HepG2 (cell line): ENCODE measurements around the gene NID2. TPM values are rescaled to one million over a fixed set of nuclear protein-coding genes. Genes with fewer than 3 reads are reported as not detected.

Experiments used
- ATAC-seq: fragments of 200-7000 bp; cut with Tn5 transposase; 3 replicates; pipeline ENCODE4 v1.9.1; 2020; ENCODE audit warnings: mild to moderate bottlenecking, moderate library complexity
- BruUV-seq: library from RNA; stranded (reverse); fragments of 400-500 nt; replicated peaks from 2 replicates; lab custom pipeline; 2021; lab: Mats Ljungman, UMichigan
- CTCF ChIA-PET: fragments of 300-600 bp; formaldehyde crosslinking; extraction: SDS; loops from one replicate; lab custom pipeline; 2021; ENCODE audit warnings: low total read pairs, inconsistent platforms, low intra/inter-chr PET ratio; lab: Yijun Ruan, JAX
- POLR2A ChIA-PET: fragments of 350-600 bp; sonication (Branson Sonifier 250); formaldehyde crosslinking; loops from one replicate; lab custom pipeline; 2020; ENCODE audit warnings: antibody characterized with exemption, inconsistent platforms; lab: Yijun Ruan, JAX
- DNase-seq: peaks from one replicate; pipeline ENCODE4 v3.0.0-alpha.2; 2015; ENCODE audit warnings: low spot score
- FAIRE-seq: peaks from 3 replicates; lab custom pipeline; 2011; peaks lifted over from hg19 to GRCh38; lab: Jason Lieb, UNC
- H2AFZ ChIP-seq: one replicate; pipeline ENCODE4 v1.6.1; 2011; ENCODE audit warnings: low read length, inconsistent platforms
- H3K27ac ChIP-seq: fragments of 300-600 bp; 3 replicates; pipeline ENCODE4 v1.8.0; 2011; ENCODE audit warnings: mixed run types, mild to moderate bottlenecking, mixed read lengths, low read length, inconsistent platforms; ENCODE audit not compliant: insufficient read depth; ENCODE audit errors: extremely low read length
- H3K27me3 ChIP-seq, 2 experiments: fragments of 200-600 bp in 1 of 2; 2 replicates in 1 of 2; 3 replicates in 1 of 2; pipeline versions ENCODE4 v1.6.0 to v1.8.0; 2011; ENCODE audit warnings: low read length in 2 of 2, mild to moderate bottlenecking in 2 of 2, moderate library complexity in 2 of 2, inconsistent platforms in 1 of 2; ENCODE audit not compliant: insufficient read depth in 2 of 2, control insufficient read depth in 1 of 2
- H3K36me3 ChIP-seq, 2 experiments: fragments of 200-600 bp in 1 of 2; replicated peaks in 1 of 2; 2 replicates in 1 of 2; 3 replicates in 1 of 2; pipeline versions ENCODE4 v1.5.1 to v1.8.0; 2011; ENCODE audit warnings: low read length in 2 of 2, inconsistent platforms in 1 of 2; ENCODE audit not compliant: insufficient read depth in 2 of 2, control insufficient read depth in 1 of 2
- H3K4me1 ChIP-seq: 2 replicates; pipeline ENCODE4 v1.5.1; 2012; ENCODE audit warnings: low read length, inconsistent platforms; ENCODE audit not compliant: insufficient read depth
- H3K4me2 ChIP-seq: 2 replicates; pipeline ENCODE4 v1.6.0; 2011; ENCODE audit warnings: low read depth, low read length, inconsistent platforms
- H3K4me3 ChIP-seq, 3 experiments: fragments of 200-600 bp in 1 of 3; sonication (generic), shearing (Covaris generic) in 1 of 3; replicated peaks in 1 of 3; 2 replicates each; pipeline ENCODE4 v1.5.1; 2011 to 2016; ENCODE audit warnings: low read length in 3 of 3, inconsistent platforms in 2 of 3, low read depth in 2 of 3, mild to moderate bottlenecking in 2 of 3, control low read depth in 1 of 3, mixed read lengths in 1 of 3; ENCODE audit not compliant: insufficient read depth in 1 of 3
- H3K79me2 ChIP-seq: one replicate; pipeline ENCODE4 v1.6.1; 2011; ENCODE audit warnings: low read length, inconsistent platforms; ENCODE audit not compliant: insufficient read depth
- H3K9ac ChIP-seq: 2 replicates; pipeline ENCODE4 v1.6.0; 2011; ENCODE audit warnings: mild to moderate bottlenecking, low read depth, low read length, inconsistent platforms; ENCODE audit not compliant: insufficient read depth
- H3K9me3 ChIP-seq: 2 replicates; pipeline ENCODE4 v1.5.1; 2012; ENCODE audit warnings: mild to moderate bottlenecking, low read length
- H4K20me1 ChIP-seq: 2 replicates; pipeline ENCODE4 v1.6.0; 2011; ENCODE audit warnings: inconsistent platforms, mild to moderate bottlenecking, low read length, moderate library complexity; ENCODE audit not compliant: insufficient read depth
- ARNT2 ChIP-seq: sonication (generic); formaldehyde crosslinking; IDR thresholded peaks from 2 replicates; pipeline ENCODE4 v1.8.0; 2022; ENCODE audit warnings: mild to moderate bottlenecking, low read depth, missing genetic modification reagents, moderate library complexity
- CHCHD3 ChIP-seq: sonication (generic); formaldehyde crosslinking; IDR thresholded peaks from 2 replicates; pipeline ENCODE4 v1.8.0; 2022; ENCODE audit warnings: mild to moderate bottlenecking, missing genetic modification reagents, moderate library complexity
- E2F2 ChIP-seq: sonication (generic); formaldehyde crosslinking; IDR thresholded peaks from 2 replicates; pipeline ENCODE4 v1.4.0; 2020; ENCODE audit warnings: missing genetic modification reagents, borderline replicate concordance
- HOXA3 ChIP-seq: sonication (generic); formaldehyde crosslinking; IDR thresholded peaks from 2 replicates; pipeline ENCODE4 v1.5.0; 2020; ENCODE audit warnings: missing genetic modification reagents
- LBX2 ChIP-seq: sonication (generic); formaldehyde crosslinking; IDR thresholded peaks from 2 replicates; pipeline ENCODE4 v1.5.0; 2020; ENCODE audit warnings: missing genetic modification reagents, mild to moderate bottlenecking, borderline replicate concordance
- NFATC3 ChIP-seq: sonication (generic); formaldehyde crosslinking; IDR thresholded peaks from 2 replicates; pipeline ENCODE4 v1.5.1; 2020; ENCODE audit warnings: mild to moderate bottlenecking, missing genetic modification reagents
- NPAS2 ChIP-seq: sonication (generic); formaldehyde crosslinking; IDR thresholded peaks from 2 replicates; pipeline ENCODE4 v1.8.0; 2022; ENCODE audit warnings: mild to moderate bottlenecking, missing genetic modification reagents, borderline replicate concordance
- PLRG1 ChIP-seq: fragments of 450-650 bp; conservative IDR thresholded peaks from 2 replicates; pipeline ENCODE4 v1.6.1; 2016
- PREB ChIP-seq: sonication (generic); formaldehyde crosslinking; IDR thresholded peaks from 2 replicates; pipeline ENCODE4 v1.4.0; 2020; ENCODE audit warnings: missing genetic modification reagents
- SNRNP70 ChIP-seq: fragments of 200-400 bp; formaldehyde crosslinking; IDR thresholded peaks from 2 replicates; pipeline ENCODE4 v1.6.1; 2017; ENCODE audit warnings: mild to moderate bottlenecking, low read depth, low read length, moderate library complexity
- SRF ChIP-seq: IDR thresholded peaks from 2 replicates; pipeline ENCODE4 v1.6.1; 2011; ENCODE audit warnings: mild to moderate bottlenecking, low read depth, low read length, moderate library complexity
- SRSF1 ChIP-seq: fragments of 200-400 bp; formaldehyde crosslinking; optimal IDR thresholded peaks from 2 replicates; pipeline ENCODE3; 2017; ENCODE audit warnings: mild to moderate bottlenecking, low read depth, low read length, moderate library complexity
- ZNF12 ChIP-seq: sonication (generic); formaldehyde crosslinking; IDR thresholded peaks from 2 replicates; pipeline ENCODE4 v1.5.0; 2020; ENCODE audit warnings: missing genetic modification reagents
- ZNF230 ChIP-seq: sonication (generic); formaldehyde crosslinking; IDR thresholded peaks from 2 replicates; pipeline ENCODE4 v1.4.0; 2020; ENCODE audit warnings: mild to moderate bottlenecking, missing genetic modification reagents
- ZNF460 ChIP-seq: sonication (generic); formaldehyde crosslinking; IDR thresholded peaks from 2 replicates; pipeline ENCODE4 v1.5.1; 2020; ENCODE audit warnings: missing genetic modification reagents, mild to moderate bottlenecking, borderline replicate concordance
- ZNF549 ChIP-seq: sonication (generic); formaldehyde crosslinking; IDR thresholded peaks from 2 replicates; pipeline ENCODE4 v1.5.0; 2020; ENCODE audit warnings: missing genetic modification reagents
- ZNF552 ChIP-seq: sonication (generic); formaldehyde crosslinking; IDR thresholded peaks from 2 replicates; pipeline ENCODE4 v1.9.0; 2022; ENCODE audit warnings: missing genetic modification reagents, mild to moderate bottlenecking, borderline replicate concordance
- ZNF772 ChIP-seq: sonication (generic); formaldehyde crosslinking; IDR thresholded peaks from 2 replicates; pipeline ENCODE4 v1.5.0; 2020; ENCODE audit warnings: mild to moderate bottlenecking, missing genetic modification reagents
- ZNF792 ChIP-seq: IDR thresholded peaks from 2 replicates; pipeline ENCODE4 v1.6.1; 2016
- WGBS: methylation state at CpG from one replicate; pipeline ENCODE4 v1.1.6; 2017; ENCODE audit warnings: low lambda C conversion rate; 5-methylcytosine and 5-hydroxymethylcytosine counted together
- in situ Hi-C: cut with HindIII; loops from 2 replicates; pipeline ENCODE4 v1.10.0; 2017; ENCODE audit warnings: low pct_unique_long_range_greater_than_20kb; ENCODE audit not compliant: extremely low pct_ligation_motif_present
- intact Hi-C: fragments of 100-400 bp; cut with micrococcal nuclease; formaldehyde crosslinking; loops from one replicate; pipeline ENCODE4 v1.10.0; 2022; ENCODE audit not compliant: unreplicated experiment
- polyA plus RNA-seq, 8 experiments: library from polyadenylated mRNA; depleted of rRNA in 3 of 8; stranded (reverse) in 7 of 8; unstranded in 1 of 8; fragments of >200 nt; fragmentation: Illumina TruSeq in 4 of 8; extraction: Trizol in 4 of 8; gene quantifications; 2 replicates each; pipeline versions ENCODE4 v1.2.1 to v1.2.3, GENCODE V29; 2011 to 2016; ENCODE audit warnings: low read depth in 4 of 8, missing spikeins in 1 of 8, mixed read lengths in 1 of 8; ENCODE audit not compliant: insufficient read depth in 1 of 8
- total RNA-seq, 5 experiments: library from RNA; depleted of rRNA; stranded (reverse); fragments of >200 nt; fragmentation: Illumina TruSeq; extraction: Trizol; gene quantifications; 2 replicates each; pipeline ENCODE4 v1.2.3, GENCODE V29; 2016; ENCODE audit warnings: low read depth in 1 of 5

The NID2 gene
- total and polyA plus RNA-seq, 2 of the 13 experiments (the other 11 are each of a cell fraction or from before 2014, with no cell fraction given): 0.11 TPM; not detected in 1

GRCh38 chr14:52048116-52048515 is 20.7 kb downstream of the NID2 start:
- ATAC-seq (no peak), FAIRE-seq (no peak), DNase-seq (no peak)
- no peaks in the 10 kb centered on the region for H4K20me1 ChIP-seq
- ChIA-PET POLR2A (no interaction called here), CTCF (no interaction called here)
- H3K27me3 ChIP-seq: peaks cover 0 to 20% of the 10 kb centered on the region in 2 experiments; a peak in 3 of 5 replicates
- intact Hi-C loops: no loop called here
- BruUV-seq: no TSS peak
- no peaks in the 10 kb centered on the region for H3K79me2 ChIP-seq
- in situ Hi-C loops: no loop called here
- TF ChIP-seq PLRG1 (no peak), NFATC3 (CRISPR knock-in tag) (no peak), E2F2 (no peak), ZNF230 (no peak)
- no peaks in the 10 kb centered on the region for H3K36me3 ChIP-seq
- peaks cover 13% of the 10 kb centered on the region for H3K4me1 ChIP-seq
- no peak overlapping the region for H3K27ac ChIP-seq
- H3K4me3 ChIP-seq: no peak overlapping the region
- no peak overlapping the region for H3K4me2 ChIP-seq
- WGBS: 35% methylated on average over 8 of the region's 10 CpGs
- H3K9me3 ChIP-seq: no peaks in the 10 kb centered on the region
- no peak overlapping the region for H3K9ac ChIP-seq
- H2AFZ ChIP-seq: no peak overlapping the region

GRCh38 chr14:52046376-52046917 is 22.4 kb downstream of the NID2 start:
- POLR2A ChIA-PET: no interaction called here
- no peaks in the 10 kb centered on the region for H3K79me2 ChIP-seq
- H4K20me1 ChIP-seq: no peaks in the 10 kb centered on the region
- no peak for FAIRE-seq
- DNase-seq: no peak
- peaks cover 2 to 27% of the 10 kb centered on the region in 2 experiments; a peak in 3 of 5 replicates for H3K27me3 ChIP-seq
- CTCF ChIA-PET: no interaction called here
- H3K36me3 ChIP-seq: no peaks in the 10 kb centered on the region
- peaks cover 13% of the 10 kb centered on the region for H3K4me1 ChIP-seq
- TF ChIP-seq NPAS2 (CRISPR knock-in tag) (no peak), ZNF549 (CRISPR knock-in tag) (no peak), SRF (no peak), ZNF460 (CRISPR knock-in tag) (no peak), ZNF792 (CRISPR knock-in tag) (no peak), LBX2 (CRISPR knock-in tag) (no peak), ZNF772 (no peak), ZNF552 (CRISPR knock-in tag) (no peak), ARNT2 (CRISPR knock-in tag) (no peak), ZNF12 (CRISPR knock-in tag) (no peak), PREB (CRISPR knock-in tag) (no peak), HOXA3 (CRISPR knock-in tag) (no peak), CHCHD3 (CRISPR knock-in tag) (no peak), SRSF1 (no peak), SNRNP70 (no peak)
- H3K9ac ChIP-seq: no peak overlapping the region
- intact Hi-C loops: no loop called here
- no peak for ATAC-seq
- WGBS: 49% methylated on average over 2 of the region's 2 CpGs
- BruUV-seq: no TSS peak
- H3K27ac ChIP-seq: no peak overlapping the region
- H2AFZ ChIP-seq: no peak overlapping the region
- H3K9me3 ChIP-seq: no peaks in the 10 kb centered on the region
- H3K4me2 ChIP-seq: no peak overlapping the region
- H3K4me3 ChIP-seq: no peak overlapping the region
- in situ Hi-C loops: no loop called here
